K562 (cell line): ENCODE results near the gene XRCC3. TPM values are rescaled to one million over a fixed set of nuclear protein-coding genes. Genes with fewer than 3 reads are reported as not detected.

Source experiments
- ATAC-seq: fragments of 200-7000 bp; cut with Tn5 transposase; 3 replicates; pipeline ENCODE4 v1.9.1; 2020; ENCODE audit warnings: moderate library complexity
- BruUV-seq: library from RNA; stranded (reverse); fragments of 400-500 nt; replicated peaks from 2 replicates; lab custom pipeline; 2021; lab: Mats Ljungman, UMichigan
- CTCF ChIA-PET: fragments of 300-600 bp; formaldehyde crosslinking; extraction: SDS; loops from one replicate; lab custom pipeline; 2021; ENCODE audit warnings: low intra/inter-chr PET ratio; lab: Yijun Ruan, JAX
- POLR2A ChIA-PET: fragments of 300-600, 350-650 bp; sonication (Branson Sonifier 250); formaldehyde crosslinking; extraction: SDS; loops from one replicate; lab custom pipeline; 2021; ENCODE audit warnings: antibody characterized with exemption, inconsistent platforms; lab: Yijun Ruan, JAX
- DNase-seq, 4 experiments: peaks; one replicate each; pipeline versions ENCODE4 v3.0.0 to v3.0.0-alpha.2; 2011 to 2018; ENCODE audit warnings: low spot score in 3 of 4, mixed read lengths in 3 of 4; ENCODE audit errors: extremely low read depth in 1 of 4
- FAIRE-seq: peaks from 2 replicates; lab custom pipeline; 2011; peaks lifted over from hg19 to GRCh38; lab: Jason Lieb, UNC
- H2AFZ ChIP-seq: 2 replicates; pipeline ENCODE4 v1.6.0; 2011; ENCODE audit warnings: low read depth, low read length, control low read depth, inconsistent platforms
- H3K27ac ChIP-seq: fragments of 200-600 bp; 3 replicates; pipeline ENCODE4 v1.8.0; 2011; ENCODE audit warnings: low read depth, mild to moderate bottlenecking, control low read depth, inconsistent platforms, low read length, moderate library complexity, mixed read lengths; ENCODE audit errors: extremely low read depth
- H3K27me3 ChIP-seq, 2 experiments: fragments of 300-600 bp in 1 of 2; 2 replicates in 1 of 2; 3 replicates in 1 of 2; pipeline versions ENCODE4 v1.6.0 to v1.8.0; 2011; ENCODE audit warnings: inconsistent platforms in 2 of 2, low read length in 2 of 2, mild to moderate bottlenecking in 1 of 2, mixed read lengths in 1 of 2, moderate library complexity in 1 of 2; ENCODE audit not compliant: control insufficient read depth in 2 of 2, insufficient read depth in 2 of 2
- H3K36me3 ChIP-seq: fragments of 300-600 bp; 3 replicates; pipeline ENCODE4 v1.8.0; 2011; ENCODE audit warnings: mild to moderate bottlenecking, low read length, inconsistent platforms; ENCODE audit not compliant: control insufficient read depth, insufficient read depth
- H3K4me1 ChIP-seq, 2 experiments: fragments of 200-600 bp in 1 of 2; replicated peaks in 1 of 2; 2 replicates in 1 of 2; 3 replicates in 1 of 2; pipeline versions ENCODE4 v1.5.1 to v1.8.0; 2011; ENCODE audit warnings: inconsistent platforms in 2 of 2, low read length in 2 of 2, mild to moderate bottlenecking in 1 of 2, mixed read lengths in 1 of 2, moderate library complexity in 1 of 2; ENCODE audit not compliant: control insufficient read depth in 2 of 2, insufficient read depth in 2 of 2
- H3K4me2 ChIP-seq: 2 replicates; pipeline ENCODE4 v1.6.1; 2011; ENCODE audit warnings: low read length, control low read depth, inconsistent platforms, mixed read lengths; ENCODE audit not compliant: insufficient read depth
- H3K4me3 ChIP-seq: fragments of 200-600 bp; sonication (generic), shearing (Covaris generic); 2 replicates; pipeline ENCODE4 v1.5.1; 2016; ENCODE audit warnings: control low read depth, inconsistent platforms
- H3K79me2 ChIP-seq: fragments of 200-600 bp; 3 replicates; pipeline ENCODE4 v1.8.0; 2011; ENCODE audit warnings: low read length, inconsistent platforms; ENCODE audit not compliant: control insufficient read depth, insufficient read depth
- H3K9ac ChIP-seq, 2 experiments: 2 replicates each; pipeline versions ENCODE4 v1.6.0 to v1.6.1; 2011; ENCODE audit warnings: low read depth in 2 of 2, low read length in 2 of 2, control low read depth in 1 of 2, inconsistent platforms in 1 of 2, mild to moderate bottlenecking in 1 of 2, mixed read lengths in 1 of 2; ENCODE audit not compliant: insufficient read depth in 1 of 2
- H3K9me1 ChIP-seq: one replicate; pipeline ENCODE4 v1.6.0; 2011; ENCODE audit warnings: inconsistent platforms, mild to moderate bottlenecking, low read length, moderate library complexity; ENCODE audit not compliant: control insufficient read depth, insufficient read depth
- H3K9me3 ChIP-seq: replicated peaks from 2 replicates; pipeline ENCODE4 v1.5.1; 2011; ENCODE audit warnings: low read depth, low read length, inconsistent platforms; ENCODE audit not compliant: control insufficient read depth, insufficient read depth
- H4K20me1 ChIP-seq: replicated peaks from 2 replicates; pipeline ENCODE4 v1.6.1; 2011; ENCODE audit warnings: low read length, inconsistent platforms, mixed read lengths; ENCODE audit not compliant: control insufficient read depth, insufficient read depth
- DACH1 ChIP-seq: fragments of 450-650 bp; IDR thresholded peaks from 2 replicates; pipeline ENCODE4 v1.6.1; 2018; ENCODE audit not compliant: partially characterized antibody
- KLF1 ChIP-seq: fragments of 450-650 bp; IDR thresholded peaks from 2 replicates; pipeline ENCODE4 v1.6.1; 2016; ENCODE audit warnings: missing genetic modification characterization, missing compliant biosample characterization
- WGBS: fragments of 100-300 bp; shearing (Covaris generic); methylation state at CpG from one replicate; pipeline ENCODE4 v1.1.6; 2016; ENCODE audit warnings: low coverage, mixed read lengths; ENCODE audit not compliant: insufficient coverage; ENCODE audit errors: missing lambda C conversion rate; 5-methylcytosine and 5-hydroxymethylcytosine counted together
- in situ Hi-C: fragments of 300-500 bp; cut with MboI; formaldehyde crosslinking; loops from 4 replicates; pipeline ENCODE4 v1.15.0; 2018; ENCODE audit warnings: inconsistent platforms, mixed read lengths
- intact Hi-C: fragments of 100-400 bp; cut with micrococcal nuclease; formaldehyde crosslinking; loops from 2 replicates; pipeline ENCODE4 v1.14.2; 2022
- polyA plus RNA-seq, 8 experiments: library from polyadenylated mRNA; depleted of rRNA in 4 of 8; stranded (reverse) in 5 of 8; unstranded in 3 of 8; fragments of >200 nt; fragmentation: Nextera tagmentation in 2 of 8; fragmentation: Illumina TruSeq in 1 of 8; extraction: Ambion mirVana in 2 of 8; extraction: Trizol in 1 of 8; gene quantifications; 2 replicates each; pipeline versions ENCODE4 v1.2.1 to v1.2.3, GENCODE V29; 2011 to 2014; ENCODE audit warnings: inconsistent platforms in 1 of 8, missing spikeins in 1 of 8
- total RNA-seq, 7 experiments: library from RNA; depleted of rRNA in 6 of 7; stranded (reverse); fragments of >200 nt in 6 of 7; fragmentation: Illumina TruSeq in 2 of 7; extraction: Trizol in 2 of 7; gene quantifications; 2 replicates each; pipeline versions ENCODE4 v1.2.1 to v1.2.3, GENCODE V29; 2011 to 2021; ENCODE audit warnings: low replicate concordance in 1 of 7
- TF ChIP-seq, protein P1 (sequence below): sonication (generic); formaldehyde crosslinking; IDR thresholded peaks from 2 replicates; pipeline ENCODE4 v1.8.1; 2023; ENCODE audit warnings: mild to moderate bottlenecking, missing genetic modification reagents

XRCC3 gene
- total and polyA plus RNA-seq, 9 of the 15 experiments (the other 6 are each of a cell fraction or from before 2014, with no cell fraction given): 0.34 to 59.3 (median 30.3) TPM

DNA sequence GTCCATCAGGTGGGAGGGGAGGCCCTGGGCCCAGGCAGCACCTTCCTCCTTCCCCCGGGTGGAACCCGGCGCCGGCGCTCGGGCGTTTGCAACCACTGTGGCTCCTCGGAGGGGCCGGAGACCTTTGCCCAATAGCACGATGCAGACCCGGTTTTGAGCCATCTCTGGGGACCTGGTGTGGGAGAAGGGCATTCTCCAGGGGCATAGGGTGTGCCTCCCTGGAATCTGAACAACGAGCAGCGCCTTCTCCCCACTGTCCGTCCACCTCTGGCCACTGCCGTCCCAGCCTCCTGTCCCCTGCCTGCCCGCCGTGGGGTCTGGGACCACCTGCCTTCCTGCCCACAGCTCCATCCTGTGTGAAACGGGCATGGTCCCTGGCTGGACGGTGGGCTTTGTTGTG, 12.9 kb upstream of the XRCC3 start (continued):
- no peak for TF ChIP-seq KLF1 (tag)

DNA sequence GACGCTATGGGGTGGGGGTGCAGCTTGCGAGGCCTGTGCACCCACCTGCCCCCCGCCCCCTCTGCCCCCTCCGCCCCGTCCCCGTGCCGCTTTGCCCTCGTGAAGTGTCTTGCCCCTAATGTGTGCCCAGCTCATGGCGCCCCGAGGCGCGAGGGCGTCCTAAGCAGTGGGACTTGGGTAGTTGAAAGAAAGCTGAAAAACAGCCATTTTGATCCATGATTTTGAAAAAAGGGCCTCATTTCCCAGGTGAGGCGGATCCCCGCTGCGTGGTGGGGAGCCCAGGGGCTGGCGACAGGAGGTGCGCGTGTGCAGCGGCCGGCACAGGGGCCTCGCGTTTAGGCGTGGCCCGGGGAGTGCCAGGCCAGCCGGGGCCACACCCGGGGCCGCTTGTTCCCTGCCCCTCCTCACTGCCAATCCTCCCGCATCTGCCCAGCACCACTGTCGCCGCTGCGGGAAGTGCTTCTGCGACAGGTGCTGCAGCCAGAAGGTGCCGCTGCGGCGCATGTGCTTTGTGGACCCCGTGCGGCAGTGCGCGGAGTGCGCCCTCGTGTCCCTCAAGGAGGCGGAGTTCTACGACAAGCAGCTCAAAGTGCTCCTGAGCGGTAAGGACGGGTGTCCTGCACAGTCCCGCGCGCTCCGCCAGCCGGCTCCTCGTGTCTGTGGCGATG, 12.2 kb upstream of the XRCC3 start:
- FAIRE-seq: no peak
- peaks cover 56% of the 10 kb centered on the region; the same call in 1 of the 3 replicates for H3K36me3 ChIP-seq
- no peaks in the 10 kb centered on the region for H3K27me3 ChIP-seq
- no peaks in the 10 kb centered on the region for H3K9me3 ChIP-seq
- no peak overlapping the region for H3K4me3 ChIP-seq
- CTCF ChIA-PET: no interaction called here
- H3K9ac ChIP-seq: no peak overlapping the region
- H2AFZ ChIP-seq: no peak overlapping the region
- peaks cover 26% of the 10 kb centered on the region for H3K79me2 ChIP-seq
- H3K4me1 ChIP-seq: peaks cover 10 to 64% of the 10 kb centered on the region in 2 experiments; a peak in 4 of 5 replicates
- TF ChIP-seq, protein P1, sequence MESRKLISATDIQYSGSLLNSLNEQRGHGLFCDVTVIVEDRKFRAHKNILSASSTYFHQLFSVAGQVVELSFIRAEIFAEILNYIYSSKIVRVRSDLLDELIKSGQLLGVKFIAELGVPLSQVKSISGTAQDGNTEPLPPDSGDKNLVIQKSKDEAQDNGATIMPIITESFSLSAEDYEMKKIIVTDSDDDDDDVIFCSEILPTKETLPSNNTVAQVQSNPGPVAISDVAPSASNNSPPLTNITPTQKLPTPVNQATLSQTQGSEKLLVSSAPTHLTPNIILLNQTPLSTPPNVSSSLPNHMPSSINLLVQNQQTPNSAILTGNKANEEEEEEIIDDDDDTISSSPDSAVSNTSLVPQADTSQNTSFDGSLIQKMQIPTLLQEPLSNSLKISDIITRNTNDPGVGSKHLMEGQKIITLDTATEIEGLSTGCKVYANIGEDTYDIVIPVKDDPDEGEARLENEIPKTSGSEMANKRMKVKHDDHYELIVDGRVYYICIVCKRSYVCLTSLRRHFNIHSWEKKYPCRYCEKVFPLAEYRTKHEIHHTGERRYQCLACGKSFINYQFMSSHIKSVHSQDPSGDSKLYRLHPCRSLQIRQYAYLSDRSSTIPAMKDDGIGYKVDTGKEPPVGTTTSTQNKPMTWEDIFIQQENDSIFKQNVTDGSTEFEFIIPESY (CRISPR knock-in tag): peak; percentile 73
- no peak for TF ChIP-seq DACH1
- WGBS: 96% methylated on average over 18 of the region's 53 CpGs
- BruUV-seq: no TSS peak
- no peak for DNase-seq
- no peak for ATAC-seq
- intact Hi-C loops (no loop called here), in situ Hi-C loops (no loop called here)
- POLR2A ChIA-PET: interaction anchor here (0.7 kb wide), 1 partner anchor 384 kb away, joined by 3 read pairs; no protein-coding TSS in a partner anchor
- H3K9me1 ChIP-seq: no peaks in the 10 kb centered on the region
- no peak overlapping the region for H3K4me2 ChIP-seq
- H4K20me1 ChIP-seq: no peaks in the 10 kb centered on the region
- no peak overlapping the region for H3K27ac ChIP-seq
